ENCODE measurements around the gene AUH. TPM values are rescaled to one million over a fixed set of nuclear protein-coding genes. Genes with fewer than 3 reads are reported as not detected.
"Not testable (repeated sequence)": the region's sequence is repeated elsewhere in the genome, so short reads cannot be mapped to it uniquely, and the experiment has no call there.

Gene AUH
- total RNA-seq, 2 donors from 2014 or later, result 30.4 to 36.0 TPM

DNA sequence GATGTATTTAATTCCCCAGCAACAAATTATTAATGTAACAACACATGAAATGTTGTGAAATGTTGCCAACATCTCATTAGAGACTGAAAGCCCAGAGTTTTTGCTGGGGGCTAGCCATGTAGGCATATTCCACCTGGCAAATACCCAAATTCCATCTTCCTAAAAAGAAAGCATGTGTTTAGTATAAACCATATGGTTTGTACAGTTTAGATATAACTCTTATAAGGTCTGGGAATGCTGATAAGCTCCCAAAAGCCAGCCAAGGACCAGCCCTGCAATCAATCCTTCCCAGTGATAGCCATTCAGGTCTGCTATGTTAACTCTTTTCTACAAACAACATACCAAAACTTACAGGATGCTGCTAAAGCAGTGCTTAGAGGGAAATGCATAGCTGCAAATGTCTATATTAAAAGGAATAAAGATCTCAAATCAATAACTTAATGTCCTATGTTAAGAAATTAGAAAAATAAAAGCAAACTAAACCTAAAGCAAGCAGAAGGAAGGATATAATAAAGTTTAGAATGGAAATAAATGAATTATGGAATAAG, 158.9 kb downstream of the AUH start:
- intact Hi-C loops (cut with DNase I, micrococcal nuclease), result no loop called here
- ATAC-seq (no peak), DNase-seq (no peak)

DNA sequence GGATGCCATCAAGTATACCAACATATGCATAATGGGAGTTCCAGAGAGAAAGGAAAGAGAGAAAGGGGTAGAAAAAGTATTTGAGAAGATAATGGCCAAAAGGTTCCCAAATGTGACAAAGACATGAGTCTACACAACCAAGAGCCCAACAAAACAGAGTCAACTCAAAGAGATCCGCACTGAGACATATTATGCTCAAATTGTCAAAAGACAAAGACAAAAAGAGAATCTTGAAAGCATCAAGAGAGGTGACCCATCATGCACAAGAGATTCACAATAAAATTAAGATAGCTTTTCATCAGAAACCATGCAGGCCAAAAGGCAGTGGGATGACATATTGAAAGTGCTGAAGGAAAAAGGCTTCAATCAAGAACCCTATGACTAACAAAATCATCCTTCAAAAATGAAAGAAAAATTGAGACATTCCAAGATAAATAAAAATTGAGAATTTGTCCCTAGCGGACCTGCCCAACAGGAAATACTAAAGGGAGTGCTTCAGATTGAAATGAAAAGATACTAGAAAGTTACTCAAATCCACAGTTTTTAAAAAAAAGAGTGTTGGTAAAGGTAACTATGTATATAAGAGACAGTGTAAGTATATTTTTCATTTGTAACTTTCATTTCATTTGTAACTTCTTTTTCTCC, 160.9 kb downstream of the AUH start:
- intact Hi-C loops (cut with DNase I, micrococcal nuclease), result no loop called here
- ATAC-seq, result no peak
- no peak for DNase-seq

DNA sequence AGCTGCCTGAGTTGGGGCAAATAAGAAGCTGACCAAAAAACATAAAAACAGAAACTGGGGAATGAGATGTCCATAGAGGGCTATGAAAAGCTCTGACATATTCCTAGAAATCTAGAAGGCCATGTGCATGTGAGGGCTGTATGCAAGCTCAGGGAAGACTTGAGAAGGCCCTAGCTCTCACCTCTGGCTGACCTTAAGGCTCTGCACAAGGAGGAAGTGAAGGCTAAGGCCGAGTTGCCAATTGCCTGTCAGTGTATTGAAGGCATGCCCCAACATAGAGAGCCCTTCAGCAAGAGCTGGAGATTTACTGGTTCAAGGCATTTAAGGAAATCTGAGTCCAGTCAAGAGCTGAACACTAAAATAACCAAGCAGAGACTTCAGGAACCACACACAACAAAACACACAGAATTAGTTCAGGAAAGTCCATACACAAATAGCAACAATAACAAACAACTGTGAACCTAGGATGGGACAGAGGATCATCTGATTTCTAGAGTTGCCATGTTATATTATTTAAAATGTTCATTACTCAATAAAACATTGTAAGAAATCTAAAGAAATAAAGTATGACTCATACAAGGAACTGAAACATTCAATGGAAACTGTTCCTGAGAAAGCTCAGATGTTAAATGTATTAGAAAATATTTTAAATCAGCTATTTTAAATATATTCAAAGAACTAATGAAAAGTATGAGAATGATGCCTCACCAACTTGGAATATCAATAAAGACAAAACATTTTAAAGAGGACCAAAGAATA, 161.8 kb downstream of the AUH start:
- intact Hi-C loops (cut with DNase I, micrococcal nuclease), result loop anchor here in 1 of 2 donors (5.0 kb wide), 1 partner anchor 217 kb away; no protein-coding TSS in a partner anchor
- ATAC-seq, result no peak
- no peak for DNase-seq

GRCh38 chr9:91198881-91199280, 162.8 kb downstream of the AUH start:
- not testable (repeated sequence) for ATAC-seq
- intact Hi-C loops (cut with DNase I, micrococcal nuclease), result loop anchor here in 1 of 2 donors (5.0 kb wide), 1 partner anchor 218 kb away; no protein-coding TSS in a partner anchor

GRCh38 chr9:91198405-91198804, 163.3 kb downstream of the AUH start:
- ATAC-seq (no peak), DNase-seq (no peak)
- intact Hi-C loops (cut with DNase I, micrococcal nuclease), result loop anchor here in 1 of 2 donors (5.0 kb wide), 1 partner anchor 219 kb away; no protein-coding TSS in a partner anchor

More at GRCh38 chr9:91198881-91199280, 162.8 kb downstream of the AUH start:
- not testable (repeated sequence) for DNase-seq

DNA sequence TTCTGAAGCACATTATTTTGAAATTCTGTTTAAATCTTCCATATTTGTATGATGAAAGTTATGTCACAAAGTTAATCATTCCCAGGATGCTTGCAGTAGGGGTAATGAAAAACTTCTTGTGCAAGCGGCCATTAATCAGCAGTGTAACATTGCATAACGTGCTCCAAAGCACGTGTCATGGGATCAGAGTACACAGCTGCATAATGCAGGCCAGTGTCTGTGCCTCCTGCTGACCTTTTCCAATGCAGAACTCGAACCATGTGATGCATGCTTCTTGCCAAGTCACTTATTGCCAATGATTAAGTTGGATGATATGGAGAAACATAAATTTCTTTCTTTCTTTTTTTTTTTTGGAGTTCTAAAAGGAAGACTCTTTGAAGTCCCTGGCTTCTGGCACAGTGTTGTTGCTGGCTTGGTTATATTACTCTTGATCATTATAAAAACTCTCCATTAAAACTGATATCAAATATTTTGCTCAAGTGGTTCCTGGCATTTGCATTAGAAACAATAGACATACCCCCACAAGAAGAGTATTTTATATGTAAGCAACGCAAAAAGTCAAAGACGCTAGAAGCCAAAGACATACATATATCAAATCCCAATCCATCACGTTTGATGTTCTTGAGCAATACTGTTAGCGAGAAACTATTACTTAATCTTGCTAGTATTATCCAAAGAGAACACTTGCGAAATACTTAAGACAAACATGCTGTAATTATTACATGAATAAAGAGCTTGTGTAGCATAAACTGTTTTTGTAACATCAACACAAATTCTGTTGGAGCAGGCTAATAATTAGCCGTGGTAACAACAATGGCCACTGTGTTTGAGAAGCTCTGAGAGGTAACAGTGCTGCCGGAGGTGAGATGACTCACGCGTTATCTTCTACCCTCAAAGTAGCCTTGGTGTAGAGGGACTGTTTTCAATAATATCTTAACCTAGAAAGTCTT, 164.2 kb downstream of the AUH start:
- peak; percentile 66 for ATAC-seq
- peak; percentile 68 to 92 for DNase-seq

DNA sequence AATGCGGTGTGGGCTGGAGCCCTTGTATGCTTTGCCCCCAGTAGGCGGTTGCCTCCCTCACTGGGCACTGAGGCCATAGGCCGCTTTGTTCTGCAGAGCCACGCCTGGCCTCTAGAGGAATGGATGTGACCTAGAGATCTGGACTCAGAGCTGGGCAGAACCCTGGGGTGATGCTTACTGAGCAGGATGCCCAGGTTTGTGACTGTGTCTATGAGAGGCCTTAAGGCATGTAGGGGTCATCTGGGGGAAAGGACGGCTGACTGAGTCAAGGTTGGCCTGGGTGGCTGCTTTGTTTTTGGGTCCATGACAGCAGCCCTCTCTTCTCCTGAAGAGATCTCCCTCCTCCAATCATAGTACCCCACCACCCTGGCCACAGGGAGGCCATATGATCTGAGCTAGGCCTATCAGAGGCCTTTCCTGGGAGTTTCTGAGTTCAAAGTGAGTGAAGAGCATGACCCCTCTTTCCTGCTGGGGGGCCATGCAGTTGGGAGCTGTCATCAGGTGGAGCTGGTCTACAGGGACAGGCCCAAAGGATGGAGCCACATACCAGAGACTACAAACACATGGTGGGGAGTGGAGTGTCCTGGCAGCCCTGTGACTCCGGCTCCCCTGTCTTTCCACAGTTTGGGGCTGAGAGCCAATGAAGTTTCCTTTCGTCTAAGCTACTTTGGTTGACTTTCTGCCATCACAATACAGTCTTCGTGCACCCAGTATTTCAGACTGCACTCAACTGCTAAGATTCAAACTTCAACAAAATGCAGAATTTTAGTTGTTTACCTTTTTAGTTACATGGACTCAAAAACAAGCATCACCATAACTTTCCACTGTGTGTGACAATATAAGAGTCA, 165.4 kb downstream of the AUH start:
- ATAC-seq (no peak), DNase-seq (no peak)
- intact Hi-C loops (cut with DNase I, micrococcal nuclease), result loop anchor here in 1 of 2 donors (5.0 kb wide), 1 partner anchor 221 kb away; no protein-coding TSS in a partner anchor

More for the DNA sequence above, 164.2 kb downstream of the AUH start:
- intact Hi-C loops (cut with DNase I, micrococcal nuclease), result loop anchor here in 1 of 2 donors (5.0 kb wide), 1 partner anchor 220 kb away; no protein-coding TSS in a partner anchor

DNA sequence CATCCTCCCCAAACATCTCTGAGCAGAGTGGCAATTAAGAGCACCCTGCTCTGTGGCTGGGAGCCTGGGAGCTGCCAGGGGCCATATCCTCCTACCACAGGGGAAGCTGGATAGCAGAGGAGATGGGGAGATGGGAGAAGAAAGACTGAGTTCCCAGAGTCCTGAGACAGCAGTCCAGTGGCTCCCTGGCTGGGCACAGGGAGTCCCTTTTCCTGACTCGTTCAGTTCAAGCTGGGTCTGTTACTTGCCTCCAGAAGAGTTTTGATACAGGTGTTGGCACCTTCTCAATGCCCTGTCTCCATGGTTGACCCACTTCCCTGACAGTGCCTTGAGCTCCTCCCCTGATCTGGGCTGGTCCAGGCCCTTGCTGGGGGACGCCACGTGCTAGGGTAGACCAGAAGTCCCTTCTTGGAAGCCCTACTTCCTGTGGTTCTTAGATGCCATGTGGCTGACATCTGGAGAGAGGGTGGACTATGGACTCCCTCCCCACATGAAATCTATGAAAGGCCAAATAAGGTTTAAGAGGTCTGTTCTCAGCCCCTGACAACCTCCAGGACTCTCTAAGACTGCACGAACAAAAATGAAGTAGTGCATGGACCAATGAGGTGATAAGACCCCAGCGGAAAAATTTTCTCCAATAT, 166.2 kb downstream of the AUH start:
- ATAC-seq (no peak), DNase-seq (no peak)
- intact Hi-C loops (cut with DNase I, micrococcal nuclease), result loop anchor here in 1 of 2 donors (5.0 kb wide), 1 partner anchor 222 kb away; no protein-coding TSS in a partner anchor

DNA sequence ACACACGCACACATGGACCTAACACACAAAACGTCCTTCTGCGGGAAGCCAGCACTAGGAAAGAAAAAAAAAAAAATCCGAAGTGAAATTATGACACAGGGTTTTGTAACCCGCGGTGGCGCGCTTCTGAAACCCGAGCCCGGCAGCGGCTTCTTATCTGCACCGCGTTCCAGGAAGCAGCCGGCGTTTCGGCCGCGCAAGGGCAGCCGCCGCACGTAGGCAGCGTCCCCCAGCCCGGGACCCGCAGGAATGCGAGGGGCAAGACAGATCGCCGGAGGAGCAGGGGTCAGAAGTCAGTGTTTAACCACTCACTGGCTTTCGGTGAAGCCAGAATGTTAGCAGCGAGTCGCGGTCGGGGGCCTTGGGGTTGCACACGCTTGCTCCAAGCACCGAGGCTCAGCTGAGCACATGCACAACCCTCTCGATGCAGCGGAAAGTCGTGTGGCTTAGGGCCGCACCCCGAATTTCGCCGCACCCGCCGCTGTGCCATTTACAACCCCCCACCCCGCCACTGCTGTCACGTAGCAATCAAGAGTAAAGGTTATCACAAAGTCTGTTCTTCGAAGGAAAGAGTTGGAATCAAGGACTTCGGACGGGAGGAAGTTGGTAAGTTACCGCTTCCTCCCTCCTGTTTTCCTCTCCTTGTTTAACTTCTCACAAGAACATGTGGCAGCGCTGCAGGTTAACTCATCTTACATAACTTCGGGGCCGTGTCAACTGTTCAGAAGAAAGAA, 167.9 kb downstream of the AUH start:
- intact Hi-C loops (cut with DNase I, micrococcal nuclease), result no loop called here
- peak; percentile 89 to 90 for DNase-seq
- ATAC-seq, result peak; percentile 78

DNA sequence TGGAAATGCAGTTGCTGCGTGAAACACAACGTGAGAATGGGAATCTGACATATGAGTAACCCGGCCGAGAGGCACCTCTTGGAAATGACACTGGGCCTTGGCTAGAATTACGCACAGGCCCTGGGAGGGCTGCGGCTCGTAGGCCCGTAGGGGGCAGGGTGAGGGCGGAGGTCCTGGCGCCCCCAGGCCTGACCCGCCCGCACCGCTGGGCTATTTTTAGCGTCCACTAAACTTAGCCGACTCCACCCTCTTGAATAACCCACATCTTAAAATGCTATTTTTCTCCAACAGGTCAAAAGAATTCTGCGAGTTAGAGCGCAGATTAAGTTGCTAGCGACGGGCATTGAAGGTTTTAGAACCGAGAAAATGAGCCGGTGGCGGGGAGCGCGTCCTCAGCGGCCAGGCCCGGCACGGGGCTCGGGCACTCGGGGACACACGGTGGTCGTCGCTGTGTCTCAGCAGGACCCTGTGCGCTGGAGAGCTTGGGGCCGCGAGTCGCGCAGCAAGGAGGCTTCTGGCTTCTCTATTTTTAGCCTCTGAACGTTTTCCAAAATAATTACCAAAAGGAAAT, 168.5 kb downstream of the AUH start:
- peak; percentile 81 to 85 for DNase-seq
- ATAC-seq, result peak; percentile 65
- intact Hi-C loops (cut with DNase I, micrococcal nuclease), result no loop called here

DNA sequence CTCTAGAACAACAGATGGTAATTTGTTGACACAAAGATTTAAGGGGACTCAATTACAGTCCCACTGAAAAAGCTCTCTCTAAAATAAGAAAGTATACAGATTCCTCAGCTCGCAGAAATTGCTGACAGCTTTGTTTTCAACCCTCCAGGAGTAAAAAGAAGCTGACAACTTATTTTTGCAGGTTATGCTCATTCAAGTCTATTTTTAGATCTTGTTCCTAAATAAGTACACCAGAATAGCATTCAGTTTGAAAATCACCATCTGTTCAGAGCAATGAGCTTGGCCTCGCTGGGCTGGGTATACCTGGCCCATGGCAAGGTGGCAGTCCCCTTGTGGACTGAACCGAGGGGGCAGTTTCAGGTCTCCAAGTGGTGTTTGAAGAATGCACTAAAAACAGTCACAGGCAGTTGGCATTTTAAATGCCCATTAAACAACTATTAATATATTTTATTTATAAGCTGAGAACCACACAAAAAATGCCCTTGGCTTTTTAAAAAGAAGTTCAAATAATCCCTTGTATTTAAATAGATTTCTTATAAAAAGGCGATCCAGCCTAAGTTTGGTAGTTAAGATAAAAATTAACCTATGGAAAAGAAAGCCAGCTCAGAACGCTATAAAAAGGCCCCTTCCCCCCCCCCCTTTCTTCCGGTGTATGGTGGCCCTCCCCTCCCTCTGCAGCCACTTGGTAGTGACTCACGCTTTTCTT, 169.2 kb downstream of the AUH start:
- DNase-seq, result no peak
- intact Hi-C loops (cut with DNase I, micrococcal nuclease), result no loop called here
- no peak for ATAC-seq

DNA sequence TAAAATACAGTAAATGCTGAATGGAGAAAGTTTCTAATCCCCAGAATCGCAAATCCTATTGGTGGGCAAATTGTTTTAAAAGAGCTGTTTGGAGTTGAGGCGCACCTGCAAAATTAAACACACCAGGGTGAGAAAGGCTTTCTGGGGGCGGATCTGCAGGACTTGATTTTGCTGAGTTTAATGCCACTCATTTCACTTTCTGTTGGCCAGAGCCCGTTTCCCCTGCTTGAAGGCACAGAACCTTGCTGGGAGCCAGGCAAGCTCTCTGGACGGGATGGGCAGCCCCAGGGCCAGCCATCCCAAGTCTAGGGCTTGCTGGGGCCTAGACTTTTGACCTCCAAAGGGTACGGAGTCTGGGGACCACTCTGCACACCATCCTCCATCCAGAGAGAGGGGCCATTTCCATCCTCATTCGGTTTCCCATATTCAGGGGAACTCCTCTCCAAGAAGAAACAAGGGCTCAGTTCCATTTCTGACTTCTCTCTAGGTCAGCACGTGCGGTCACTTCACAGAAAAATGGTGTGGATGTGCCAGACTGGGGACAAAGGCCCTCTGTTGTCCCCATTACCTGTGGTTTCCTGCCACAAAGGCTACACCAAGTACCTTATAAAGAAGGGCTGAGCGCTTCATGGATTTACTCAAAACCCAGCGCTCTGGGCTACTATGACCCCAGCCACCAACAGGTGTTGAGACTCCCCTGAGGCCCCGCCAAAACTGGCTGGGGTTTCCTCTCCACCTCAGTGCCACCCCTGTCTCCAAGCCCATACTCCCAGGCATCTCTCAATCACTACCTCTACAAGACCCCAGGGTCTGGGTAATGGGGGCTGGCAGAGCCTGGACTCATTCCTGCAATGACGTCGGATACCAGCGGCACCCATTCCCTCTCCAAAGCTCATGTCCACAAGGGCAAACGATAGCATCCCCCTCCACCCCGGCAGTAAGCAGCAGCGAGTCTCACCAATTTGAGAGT, 170.0 kb downstream of the AUH start:
- intact Hi-C loops (cut with DNase I, micrococcal nuclease), result no loop called here
- no peak for DNase-seq

GRCh38 chr9:91190062-91190461, 171.7 kb downstream of the AUH start:
- intact Hi-C loops (cut with DNase I, micrococcal nuclease), result no loop called here
- ATAC-seq (no peak), DNase-seq (no peak)

More for the DNA sequence above, 170.0 kb downstream of the AUH start:
- no peak for ATAC-seq
